GM18507 (cell line): ENCODE results near the gene RIPOR3.
"Not testable (repeated sequence)": the region's sequence is repeated elsewhere in the genome, so short reads cannot be mapped to it uniquely, and the experiment has no call there.

Experiments
- DNase-seq: peaks from one replicate; pipeline ENCODE4 v3.0.0; 2011; ENCODE audit warnings: low read depth; ENCODE audit not compliant: insufficient read length; ENCODE audit errors: extremely low spot score
- FAIRE-seq: peaks from 2 replicates; lab custom pipeline; 2011; peaks lifted over from hg19 to GRCh38; lab: Jason Lieb, UNC

The RIPOR3 gene

DNA sequence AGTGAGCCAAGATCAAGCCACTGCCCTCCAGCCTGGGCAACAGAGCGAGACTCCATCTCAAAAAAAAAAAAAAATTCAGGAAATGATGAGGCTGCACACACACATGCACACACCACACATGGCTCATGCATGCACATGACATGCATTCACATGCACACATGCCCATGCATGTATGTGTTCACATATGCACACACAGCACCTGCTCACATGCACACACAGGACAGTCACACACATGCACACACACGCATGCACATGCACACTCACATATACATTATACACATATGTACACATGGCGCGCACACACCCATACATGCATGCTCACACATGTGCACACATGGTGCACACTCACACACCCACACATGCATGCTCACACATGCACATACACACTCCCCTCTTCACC lies 22.5 kb downstream of the RIPOR3 start:
- DNase-seq = no peak

DNA sequence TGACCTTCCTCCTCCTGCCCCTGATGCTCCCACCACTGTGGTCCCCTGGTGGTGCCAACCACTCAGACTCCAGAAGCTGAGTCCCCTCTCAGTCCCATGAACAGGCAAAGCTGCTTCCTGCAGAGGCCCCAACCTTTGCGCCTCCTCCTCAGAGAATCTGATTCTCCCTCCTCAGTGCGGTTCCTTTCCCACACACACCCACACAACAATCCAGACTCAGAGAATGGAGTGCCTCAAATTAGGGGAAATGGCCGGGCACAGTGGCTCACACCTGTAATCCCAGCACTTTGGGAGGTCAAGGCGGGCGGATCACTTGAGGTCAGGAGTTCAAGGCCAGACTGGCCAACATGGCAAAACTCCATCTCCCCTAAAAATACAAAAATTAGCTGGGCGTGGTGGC lies 23.0 kb downstream of the RIPOR3 start:
- FAIRE-seq = no peak
- DNase-seq = no peak

More for the DNA sequence above, 22.5 kb downstream of the RIPOR3 start:
- FAIRE-seq = no peak

DNA sequence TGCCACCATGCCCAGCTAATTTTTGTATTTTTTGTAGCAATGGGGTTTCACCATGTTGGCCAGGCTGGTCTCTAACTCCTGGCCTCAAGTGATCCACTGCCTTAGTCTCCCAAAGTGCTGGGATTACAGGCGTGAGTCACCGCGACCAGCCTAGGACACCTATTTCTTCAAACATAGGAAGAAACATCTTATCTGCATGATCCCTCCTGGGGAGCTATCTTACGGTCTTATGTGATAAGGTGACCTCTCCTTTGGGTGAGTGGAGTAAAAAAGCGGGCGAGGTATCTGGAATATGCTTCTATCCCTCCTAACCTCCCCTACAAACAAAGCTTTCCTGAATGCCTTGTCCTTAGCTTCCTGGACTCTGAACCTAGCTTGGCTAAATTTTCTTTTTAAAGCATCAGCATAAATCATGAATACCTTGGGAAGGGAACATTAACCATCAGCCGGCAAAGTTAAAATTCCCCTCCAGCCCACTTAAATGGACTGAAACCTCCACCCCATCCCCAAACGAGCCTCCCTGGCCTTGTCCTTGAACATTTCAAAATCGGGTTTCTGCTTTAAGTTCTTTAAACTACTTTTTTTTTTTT lies 24.5 kb downstream of the RIPOR3 start:
- no peak for FAIRE-seq
- no peak for DNase-seq

DNA sequence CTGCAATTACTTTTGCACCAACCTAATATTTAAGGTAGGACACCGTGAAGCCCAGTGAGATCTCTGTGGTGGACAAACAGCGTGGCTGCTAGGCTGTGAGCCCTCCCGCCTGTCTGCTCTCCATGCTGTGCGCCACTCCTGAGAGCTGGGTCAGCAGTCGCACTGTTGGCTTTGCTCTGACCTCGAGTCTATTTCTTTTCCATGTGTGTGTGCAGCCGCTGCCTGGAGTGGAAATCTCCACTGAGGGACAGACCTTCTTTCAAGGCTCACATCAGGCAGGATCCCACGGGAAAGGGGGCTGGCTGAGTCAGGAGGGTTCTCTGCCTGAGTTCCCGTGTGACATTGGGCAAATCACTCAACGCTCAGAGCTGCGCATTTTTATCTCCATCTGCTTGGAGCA lies 27.1 kb downstream of the RIPOR3 start:
- FAIRE-seq (no peak), DNase-seq (no peak)

DNA sequence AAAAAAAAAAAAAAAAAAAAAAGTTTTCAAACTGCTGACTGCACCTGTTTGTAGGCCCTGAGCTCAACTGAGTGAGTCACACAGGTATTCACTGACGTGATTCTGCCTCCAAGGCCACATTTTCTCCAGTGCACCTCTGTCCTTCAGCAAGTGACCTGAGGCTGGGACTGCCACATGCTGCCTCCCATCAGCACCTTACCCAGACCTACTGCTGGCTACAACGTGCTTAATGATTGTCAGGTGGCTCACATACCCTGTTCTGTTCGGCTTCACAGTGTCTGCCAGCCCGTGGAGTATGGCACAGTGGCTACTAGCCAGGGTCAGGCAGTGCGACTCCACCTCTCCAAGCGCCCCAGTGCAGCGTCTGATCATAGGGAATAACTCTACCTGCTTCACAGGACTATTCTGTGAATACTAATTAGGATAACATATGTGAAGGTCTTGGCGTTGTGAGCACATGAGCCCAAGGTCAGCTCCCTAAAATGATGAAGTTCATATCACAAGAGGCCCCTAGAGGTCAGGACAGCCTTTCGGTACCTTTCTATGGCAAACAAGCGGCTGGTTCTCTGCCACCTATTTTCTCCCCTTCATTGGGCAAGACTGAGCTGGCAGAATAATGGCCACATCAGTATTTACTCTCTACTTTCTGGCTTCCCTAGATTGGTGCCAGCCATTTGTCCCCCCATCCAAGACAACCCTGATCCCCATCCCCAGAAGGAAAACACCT lies 28.1 kb downstream of the RIPOR3 start:
- DNase-seq = no peak
- no peak for FAIRE-seq

DNA sequence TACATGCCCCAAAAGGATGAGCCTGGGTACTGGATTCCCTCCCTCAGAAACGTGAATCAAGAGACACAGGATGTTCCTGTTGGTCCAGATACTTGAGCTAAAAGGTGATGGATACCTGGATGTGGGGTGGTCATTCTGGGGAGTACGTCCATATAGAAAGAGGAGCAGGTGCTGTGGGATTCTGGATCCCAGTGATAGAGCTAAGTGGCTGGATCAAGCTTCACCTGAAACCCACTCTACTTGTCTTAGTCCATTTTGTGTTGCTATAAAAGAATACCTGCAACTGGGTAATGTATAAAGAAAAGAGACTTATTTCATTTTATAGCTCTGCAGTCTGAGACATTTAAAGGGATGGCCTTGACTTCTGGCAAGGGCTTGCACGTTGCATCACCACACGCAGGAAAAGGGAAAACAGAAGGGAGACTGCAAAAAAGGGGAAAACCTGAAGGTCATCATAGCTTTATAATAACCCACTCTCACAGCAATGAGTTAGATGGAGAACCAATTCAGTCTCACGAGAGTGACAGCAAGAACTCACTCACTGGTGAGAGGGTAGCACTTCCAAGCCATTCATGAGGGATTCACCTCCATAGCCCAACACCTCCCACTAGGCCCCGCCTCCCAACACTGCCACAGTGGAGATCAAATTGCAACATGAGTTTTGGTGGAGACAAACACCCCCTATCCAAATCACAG lies 31.2 kb downstream of the RIPOR3 start:
- no peak for FAIRE-seq
- DNase-seq = no peak

DNA sequence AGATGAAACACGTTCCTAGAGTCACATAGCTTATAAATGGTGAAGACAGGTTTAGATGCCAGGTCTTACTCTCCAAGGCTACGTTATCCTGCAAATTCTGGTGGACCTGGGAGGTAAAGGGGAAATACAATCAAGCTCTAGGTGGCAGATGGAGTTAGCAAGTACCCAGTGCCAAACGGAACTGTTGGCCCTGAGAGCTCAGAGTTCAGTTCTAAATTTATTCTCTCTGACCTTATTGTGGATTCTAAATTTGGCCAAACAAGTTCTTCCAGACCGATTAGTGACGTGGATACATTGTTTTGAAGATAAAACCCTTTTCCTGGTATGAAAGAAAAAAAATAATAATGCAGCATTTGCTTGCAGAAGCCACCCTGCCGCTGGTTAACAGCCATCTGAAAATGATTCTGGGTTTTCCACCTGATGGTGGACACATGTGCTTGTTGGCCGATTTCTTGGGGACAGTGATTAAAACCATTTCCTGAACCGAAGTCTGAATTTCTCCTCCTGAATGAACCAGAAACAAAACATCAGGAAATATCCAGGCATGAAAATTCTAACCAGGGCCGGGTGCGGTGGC lies 32.5 kb downstream of the RIPOR3 start:
- FAIRE-seq = no peak
- DNase-seq = no peak

DNA sequence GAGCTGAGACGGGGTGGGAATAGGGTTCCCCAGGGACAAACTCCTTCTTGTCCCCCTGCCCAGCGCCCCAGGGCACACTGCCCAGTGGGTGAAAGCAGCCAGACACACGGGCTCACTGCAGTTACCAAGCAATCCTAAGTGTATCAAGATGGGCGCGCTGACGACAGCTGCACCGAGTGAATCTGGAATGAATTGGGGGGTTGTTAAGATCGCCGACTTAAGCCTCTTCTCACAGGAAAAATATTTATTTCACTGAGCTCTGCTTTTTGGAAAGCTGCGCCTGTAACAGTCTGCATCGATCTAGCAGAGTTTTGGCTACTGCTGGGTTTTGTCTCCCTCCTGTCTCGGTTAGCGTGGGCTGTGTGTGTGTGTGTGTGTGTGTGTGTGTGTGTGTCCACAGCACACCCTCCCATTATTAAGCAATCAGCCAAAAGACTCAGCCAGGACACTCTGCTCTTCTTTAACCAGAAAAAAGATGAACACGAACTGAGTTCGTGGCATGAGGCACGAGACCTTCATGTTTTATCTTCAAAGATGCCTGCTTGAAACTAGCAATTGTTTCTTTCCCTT lies 35.9 kb downstream of the RIPOR3 start:
- DNase-seq (no peak), FAIRE-seq (no peak)

DNA sequence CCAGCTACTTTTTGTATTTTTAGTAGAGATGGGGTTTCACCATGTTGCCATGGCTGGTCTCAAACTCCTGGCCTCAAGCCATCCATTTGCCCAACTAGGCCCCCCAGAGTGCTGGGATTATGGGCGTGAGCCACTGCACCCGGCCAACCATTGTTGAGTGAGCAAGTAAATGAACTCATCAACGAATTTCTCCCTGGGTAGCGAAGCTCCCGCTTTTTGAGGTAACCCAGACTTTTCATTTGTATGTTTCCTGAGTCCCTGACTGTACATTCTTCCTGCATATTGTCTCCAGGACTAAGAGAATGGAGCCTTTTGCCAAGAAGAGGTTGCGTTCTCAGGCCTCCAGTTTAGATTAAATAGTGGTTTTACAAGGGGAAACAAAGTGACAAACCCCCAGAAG lies 36.4 kb downstream of the RIPOR3 start:
- no peak for FAIRE-seq
- no peak for DNase-seq

DNA sequence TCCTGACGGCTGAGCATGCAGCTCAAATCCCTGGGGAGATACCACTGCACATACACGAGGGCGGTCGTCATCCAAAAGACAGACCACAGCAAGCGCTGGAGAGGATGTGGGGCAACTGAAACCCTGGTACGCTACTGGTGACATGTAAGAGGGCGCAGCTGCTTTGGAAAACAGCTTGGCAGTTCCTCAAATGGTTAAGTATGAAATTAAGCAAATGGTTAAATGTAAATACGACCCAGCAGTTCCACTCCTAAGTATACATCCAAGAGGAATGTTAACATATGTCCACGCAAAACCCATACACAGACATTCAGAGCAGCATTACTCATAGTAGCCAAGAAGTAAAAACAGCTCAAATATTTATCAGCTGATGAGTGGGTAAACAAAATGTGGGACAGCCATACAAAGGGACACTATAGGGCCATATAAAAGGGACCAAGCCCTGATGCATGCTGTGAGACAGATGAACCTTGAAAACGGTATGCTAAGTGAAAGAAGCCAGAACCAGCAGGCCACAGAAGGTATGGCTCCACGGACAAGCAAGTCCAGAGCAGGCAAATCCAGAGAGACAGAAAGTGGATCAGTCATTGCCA lies 38.5 kb downstream of the RIPOR3 start:
- FAIRE-seq (no peak), DNase-seq (no peak)

DNA sequence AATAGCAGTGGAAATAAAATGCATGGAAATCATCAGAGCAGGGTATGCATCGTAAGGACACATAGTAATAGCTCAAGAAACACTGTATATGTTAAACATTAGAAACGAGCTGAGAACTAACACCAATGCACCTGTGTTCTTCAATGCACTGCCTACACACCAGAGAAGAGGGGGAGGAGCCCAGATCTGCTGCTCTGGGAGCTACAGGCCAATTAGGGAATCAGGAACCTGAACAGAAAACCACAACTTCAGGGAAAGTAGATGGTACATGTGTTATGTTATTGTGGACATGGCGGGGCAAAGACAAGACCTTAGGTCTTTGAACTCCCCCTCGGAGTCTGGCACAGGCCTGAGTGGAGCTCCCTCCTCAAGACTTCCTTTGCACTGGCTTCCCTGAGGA lies 39.7 kb downstream of the RIPOR3 start:
- FAIRE-seq (no peak), DNase-seq (no peak)

DNA sequence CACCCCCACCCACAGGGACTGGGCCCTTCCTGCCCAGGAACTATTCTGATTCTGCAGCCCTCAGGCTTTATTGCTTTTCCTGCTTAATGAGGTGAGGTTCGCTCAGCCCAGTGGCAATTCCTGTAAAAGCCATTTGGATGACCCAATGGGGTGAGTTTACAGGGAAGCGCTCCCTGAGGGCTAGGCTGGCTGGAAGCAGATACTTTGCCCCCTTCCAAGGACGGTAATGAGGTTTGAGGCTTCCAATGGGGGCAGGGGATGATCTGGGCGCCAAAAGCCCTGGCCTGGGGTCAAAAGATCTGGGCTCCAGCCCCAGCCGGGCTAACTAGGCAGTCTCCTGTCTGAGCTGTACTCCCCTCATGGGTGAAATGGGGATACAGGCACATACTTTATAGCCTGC lies 41.8 kb downstream of the RIPOR3 start:
- DNase-seq (no peak), FAIRE-seq (no peak)

DNA sequence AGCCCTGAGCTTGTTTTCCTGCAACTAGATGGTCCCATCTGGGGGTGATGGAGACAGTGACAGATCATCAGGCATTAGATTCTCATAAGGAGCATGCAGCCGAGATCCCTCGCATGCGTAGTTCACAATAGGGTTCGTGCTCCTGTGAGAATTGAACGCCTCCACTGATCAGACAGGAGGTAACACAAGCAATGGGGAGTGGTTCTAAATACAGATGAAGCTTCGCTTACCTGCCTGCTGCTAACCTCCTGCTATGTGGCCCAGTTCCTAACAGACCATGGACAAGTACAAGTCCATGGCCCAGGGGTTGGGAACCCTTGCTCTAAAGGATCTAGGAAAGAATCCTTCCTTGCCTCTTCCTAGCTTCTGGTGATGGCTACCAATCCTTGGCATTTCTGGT lies 42.7 kb downstream of the RIPOR3 start:
- DNase-seq (no peak), FAIRE-seq (no peak)

DNA sequence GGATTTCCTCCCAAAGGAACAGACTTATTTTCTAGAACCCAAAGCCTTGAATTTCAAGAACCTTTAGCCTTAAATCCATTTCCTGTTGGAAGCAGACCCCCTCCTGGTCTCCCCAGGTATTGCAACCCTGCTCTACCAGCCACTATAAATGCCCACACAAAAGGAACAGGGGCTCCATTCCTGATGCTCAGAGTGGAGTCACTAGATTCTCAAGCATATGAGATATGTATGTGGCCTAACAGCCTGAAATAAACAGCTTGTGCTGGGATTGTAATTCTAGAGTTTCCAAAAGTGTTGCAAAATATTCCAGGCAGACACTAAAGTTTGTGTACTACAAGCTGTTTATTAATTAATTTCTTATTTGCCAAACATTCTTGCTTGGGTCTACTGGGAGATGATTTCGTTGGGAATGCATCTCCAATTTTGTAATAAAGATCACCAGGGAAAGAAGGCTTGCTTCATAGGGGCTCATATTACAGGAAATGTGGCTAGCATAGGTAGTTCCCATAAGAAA lies 44.8 kb downstream of the RIPOR3 start:
- no peak for DNase-seq
- no peak for FAIRE-seq

DNA sequence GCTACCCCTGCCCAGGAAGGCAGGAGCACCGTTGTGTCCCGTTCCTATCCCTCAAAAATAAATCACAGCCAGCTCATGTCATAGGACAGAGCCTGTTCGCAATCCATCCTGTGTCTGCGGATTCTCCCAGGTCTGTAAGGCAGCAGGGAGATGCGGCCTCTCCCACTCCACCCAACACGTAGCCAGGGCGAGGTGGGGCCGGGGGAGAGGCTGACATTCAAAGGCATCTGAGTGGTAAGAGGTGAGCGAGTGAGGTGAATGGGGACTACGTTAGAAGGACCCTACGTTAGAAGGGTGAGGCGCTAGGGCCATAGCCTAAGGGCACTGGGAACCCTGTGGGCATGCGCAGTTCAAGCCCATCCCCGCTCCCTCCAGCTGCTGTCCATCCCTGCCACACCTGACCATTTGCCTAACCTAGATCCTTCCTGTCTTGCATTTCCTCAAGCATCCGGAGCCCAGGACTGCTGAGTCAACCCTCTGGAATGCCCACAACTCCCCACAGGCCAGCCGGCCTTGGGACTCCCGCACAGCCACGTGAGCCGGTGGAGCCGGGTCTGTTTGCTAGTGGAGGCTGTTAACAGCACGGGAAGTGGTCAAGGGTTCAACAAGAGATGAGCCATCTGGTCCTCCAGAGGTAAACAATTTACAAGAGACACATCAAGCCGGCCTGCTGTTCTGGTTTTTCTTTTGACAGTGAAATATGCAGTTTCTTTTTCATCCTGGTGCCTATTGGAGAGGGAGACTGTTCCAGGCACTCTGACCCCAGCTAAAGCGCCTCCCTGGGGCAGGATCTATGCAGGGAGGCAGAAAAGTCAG lies 45.9 kb downstream of the RIPOR3 start:
- no peak for DNase-seq
- FAIRE-seq = no peak

DNA sequence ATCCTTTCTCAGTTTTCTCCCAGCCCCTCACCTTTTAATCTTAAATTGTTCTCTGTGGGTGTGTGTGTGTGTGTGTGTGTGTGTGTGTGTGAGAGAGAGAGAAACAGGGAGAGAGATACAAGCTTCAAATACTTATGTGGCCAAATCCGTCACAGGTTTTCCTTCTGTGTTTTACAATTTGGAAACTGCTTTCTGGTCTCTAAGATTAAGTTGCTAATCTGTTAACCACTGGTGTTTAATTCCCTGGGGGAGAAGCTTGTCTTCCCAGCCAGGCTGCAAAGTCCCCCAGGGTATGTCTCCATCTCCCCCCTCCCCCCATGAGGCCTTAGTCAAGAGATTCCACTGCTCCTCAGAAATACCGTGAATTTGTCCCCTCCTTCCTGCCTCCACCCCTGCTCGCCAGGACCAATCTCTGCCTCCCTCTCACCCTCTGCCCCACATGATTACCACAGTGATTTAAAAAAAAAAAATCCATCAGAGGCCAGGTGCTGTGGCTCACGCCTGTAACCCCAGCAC lies 49.0 kb downstream of the RIPOR3 start:
- FAIRE-seq (no peak), DNase-seq (no peak)

DNA sequence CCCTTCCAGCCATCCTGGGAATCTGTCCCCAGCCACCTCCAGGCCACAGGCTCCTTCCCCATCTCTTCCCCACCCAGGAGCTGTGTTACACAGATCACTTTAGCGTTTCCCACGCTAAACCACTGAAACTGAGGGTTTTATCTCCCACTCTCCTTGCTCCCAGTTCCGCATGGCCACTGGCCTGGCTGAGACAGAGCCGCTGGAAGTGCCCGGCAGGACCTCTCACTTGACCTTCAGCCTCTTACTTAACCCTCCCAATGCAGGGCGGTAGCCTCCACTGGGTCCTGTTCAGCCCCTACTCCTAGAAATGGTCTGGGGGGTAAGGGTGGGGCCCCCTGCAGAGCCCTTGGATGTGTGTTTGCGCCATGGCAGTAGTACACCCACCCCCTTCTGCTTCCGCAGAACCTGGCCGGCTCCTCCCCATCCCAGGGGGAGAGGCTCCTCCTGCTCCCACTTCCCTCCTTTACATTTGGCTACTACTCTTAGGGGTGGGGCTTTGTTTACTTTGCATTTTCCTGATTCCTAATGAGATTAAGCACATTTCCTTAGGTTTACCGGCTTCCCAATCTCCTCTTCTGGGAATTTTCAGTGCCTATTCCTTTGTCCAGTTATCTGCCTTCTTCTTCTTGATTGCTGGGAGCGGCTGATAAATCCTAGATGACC lies 49.6 kb downstream of the RIPOR3 start:
- not testable (repeated sequence) for FAIRE-seq, DNase-seq
